Hepatocyte (in vitro differentiated cells): Measurements from ENCODE around the gene DAGLB. TPM values are rescaled to one million over a fixed set of nuclear protein-coding genes. Genes with fewer than 3 reads are reported as not detected.

ENCODE experiments used
- DNase-seq: peaks from one replicate; pipeline ENCODE4 v3.0.0-alpha.2; 2016; ENCODE audit warnings: low spot score
- H2AFZ ChIP-seq: fragments of 200-600 bp; sonication (generic); 2 replicates; pipeline ENCODE4 v1.6.0; 2016; ENCODE audit warnings: antibody characterized with exemption, mild to moderate bottlenecking
- H3K27ac ChIP-seq: fragments of 200-600 bp; sonication (generic); 2 replicates; pipeline ENCODE4 v1.5.1; 2016; ENCODE audit warnings: mild to moderate bottlenecking
- H3K27me3 ChIP-seq: fragments of 200-600 bp; sonication (generic); 2 replicates; pipeline ENCODE4 v1.6.1; 2016
- H3K36me3 ChIP-seq: fragments of 200-600 bp; sonication (generic); replicated peaks from 2 replicates; pipeline ENCODE4 v1.5.1; 2016; ENCODE audit warnings: low read depth; ENCODE audit not compliant: insufficient read depth
- H3K4me1 ChIP-seq: fragments of 200-600 bp; sonication (generic); 2 replicates; pipeline ENCODE4 v1.5.1; 2016; ENCODE audit warnings: mild to moderate bottlenecking, moderate library complexity; ENCODE audit not compliant: insufficient read depth
- H3K4me2 ChIP-seq: fragments of 200-600 bp; sonication (generic); 2 replicates; pipeline ENCODE4 v1.6.0; 2016
- H3K4me3 ChIP-seq: fragments of 200-600 bp; sonication (generic); 2 replicates; pipeline ENCODE4 v1.5.1; 2016; ENCODE audit warnings: mild to moderate bottlenecking
- H3K79me2 ChIP-seq: fragments of 200-600 bp; sonication (generic); 2 replicates; pipeline ENCODE4 v1.6.0; 2017; ENCODE audit warnings: mild to moderate bottlenecking
- H3K9me2 ChIP-seq: fragments of 200-600 bp; sonication (generic); replicated peaks from 2 replicates; pipeline ENCODE4 v1.6.0; 2017; ENCODE audit warnings: mild to moderate bottlenecking; ENCODE audit not compliant: insufficient read depth
- H3K9me3 ChIP-seq: fragments of 200-600 bp; sonication (generic); 2 replicates; pipeline ENCODE4 v1.5.1; 2016; ENCODE audit warnings: low read depth, mild to moderate bottlenecking
- H4K20me1 ChIP-seq: fragments of 200-600 bp; sonication (generic); 2 replicates; pipeline ENCODE4 v1.6.0; 2016; ENCODE audit warnings: mild to moderate bottlenecking; ENCODE audit not compliant: insufficient read depth, poor library complexity, severe bottlenecking
- CTCF ChIP-seq: fragments of 200-600 bp; sonication (generic); IDR thresholded peaks from 2 replicates; pipeline ENCODE4 v1.5.1; 2016; ENCODE audit warnings: antibody characterized with exemption, mild to moderate bottlenecking; ENCODE audit not compliant: poor library complexity
- EZH2 ChIP-seq: fragments of 200-600 bp; sonication (generic); IDR thresholded peaks from 2 replicates; pipeline ENCODE4 v1.6.1; 2016; ENCODE audit warnings: antibody characterized with exemption, mild to moderate bottlenecking, borderline replicate concordance
- EZH2phosphoT487 ChIP-seq: fragments of 200-600 bp; sonication (generic); IDR thresholded peaks from one replicate; pipeline ENCODE4 v1.6.1; 2018; ENCODE audit warnings: antibody characterized with exemption, mild to moderate bottlenecking, low read depth, moderate library complexity; ENCODE audit not compliant: unreplicated experiment, severe bottlenecking
- WGBS: methylation state at CpG from one replicate; pipeline ENCODE4 v1.1.6; 2016; ENCODE audit warnings: low lambda C conversion rate; ENCODE audit errors: missing lambda C conversion rate; 5-methylcytosine and 5-hydroxymethylcytosine counted together
- polyA plus RNA-seq: library from polyadenylated mRNA; unstranded; fragments of >200 nt; fragmentation: Nextera tagmentation; extraction: Ambion mirVana; gene quantifications from 2 replicates; pipeline ENCODE4 v1.2.1, GENCODE V29; 2016
- total RNA-seq: library from RNA; depleted of rRNA; stranded (reverse); fragments of >200 nt; gene quantifications from 2 replicates; pipeline ENCODE4 v1.2.3, GENCODE V29; 2014

DAGLB gene
- total and polyA plus RNA-seq, 2 experiments from 2014 or later = 17.5 to 22.2 TPM

- Histone ChIP-seq H3K4me3 (no peak overlapping the region), H3K4me2 (no peak overlapping the region), H3K36me3 (no peaks in the 10 kb centered on the region), H3K9me3 (no peaks in the 10 kb centered on the region), H3K79me2 (no peaks in the 10 kb centered on the region), H3K27ac (no peak overlapping the region), H3K9me2 (no peaks in the 10 kb centered on the region), H3K4me1 (no peaks in the 10 kb centered on the region), H3K27me3 (no peaks in the 10 kb centered on the region), H4K20me1 (no peaks in the 10 kb centered on the region), H2AFZ (no peak overlapping the region)
- TF ChIP-seq CTCF = no peak
- no peak for TF ChIP-seq EZH2phosphoT487
- no peak for TF ChIP-seq EZH2
- DNase-seq = no peak
- WGBS = 81% methylated on average over 5 of the region's 5 CpGs
Observed at GRCh38 chr7:6365451-6365850, 82.3 kb downstream of the DAGLB start.

GRCh38 chr7:6360841-6361240 lies 86.9 kb downstream of the DAGLB start:
- Histone ChIP-seq H2AFZ (no peak overlapping the region), H3K9me2 (no peaks in the 10 kb centered on the region), H3K36me3 (no peaks in the 10 kb centered on the region), H3K27me3 (no peaks in the 10 kb centered on the region), H3K79me2 (no peaks in the 10 kb centered on the region), H3K4me3 (no peak overlapping the region), H3K4me1 (no peaks in the 10 kb centered on the region), H3K9me3 (no peaks in the 10 kb centered on the region), H4K20me1 (no peaks in the 10 kb centered on the region), H3K4me2 (no peak overlapping the region), H3K27ac (no peak overlapping the region)
- 86% methylated on average over 5 of the region's 5 CpGs for WGBS
- DNase-seq = no peak
- TF ChIP-seq CTCF (no peak), EZH2phosphoT487 (no peak), EZH2 (no peak)

GRCh38 chr7:6359734-6360133 lies 88.0 kb downstream of the DAGLB start:
- no peak for DNase-seq
- Histone ChIP-seq H3K36me3 (no peaks in the 10 kb centered on the region), H3K4me2 (no peak overlapping the region), H3K9me3 (no peaks in the 10 kb centered on the region), H3K4me1 (no peaks in the 10 kb centered on the region), H3K4me3 (no peak overlapping the region), H3K79me2 (no peaks in the 10 kb centered on the region), H3K27ac (no peak overlapping the region), H3K9me2 (no peaks in the 10 kb centered on the region), H3K27me3 (no peaks in the 10 kb centered on the region), H2AFZ (no peak overlapping the region), H4K20me1 (no peaks in the 10 kb centered on the region)
- TF ChIP-seq CTCF = no peak
- TF ChIP-seq EZH2phosphoT487 = no peak
- TF ChIP-seq EZH2 = no peak
- 97% methylated on average over 2 of the region's 2 CpGs for WGBS

Other genes starting within 250 kb of the DAGLB start
- gene CYTH3, start 175.3 kb downstream of the DAGLB start, total RNA-seq = 15.7 and 20.8 TPM in 2 replicates
- 11.9 and 13.2 TPM in 2 replicates for gene CYTH3, start 175.3 kb downstream of the DAGLB start, polyA plus RNA-seq
- gene FAM220A, start 99.0 kb downstream of the DAGLB start, total RNA-seq = 19.9 and 20.6 TPM in 2 replicates
- gene FAM220A, start 99.0 kb downstream of the DAGLB start, polyA plus RNA-seq = 4.5 and 5.8 TPM in 2 replicates
- gene RAC1, start 73.4 kb downstream of the DAGLB start, total RNA-seq = 74.7 and 105 TPM in 2 replicates
- gene RAC1, start 73.4 kb downstream of the DAGLB start, polyA plus RNA-seq = 429 and 452 TPM in 2 replicates
- 327 and 351 TPM in 2 replicates for gene KDELR2, start 36.2 kb upstream of the DAGLB start, total RNA-seq
- 525 and 530 TPM in 2 replicates for gene KDELR2, start 36.2 kb upstream of the DAGLB start, polyA plus RNA-seq
- gene GRID2IP, start 103.5 kb upstream of the DAGLB start, total RNA-seq = 0.44 and 0.73 TPM in 2 replicates
- 0.25 TPM in 1 of 2 replicates, not detected in the other for gene GRID2IP, start 103.5 kb upstream of the DAGLB start, polyA plus RNA-seq
- gene ZDHHC4, start 129.5 kb upstream of the DAGLB start, total RNA-seq = 60.4 and 76.4 TPM in 2 replicates
- 97.3 and 109 TPM in 2 replicates for gene ZDHHC4, start 129.5 kb upstream of the DAGLB start, polyA plus RNA-seq
- 21.4 and 23.1 TPM in 2 replicates for gene INTS15, start 142.1 kb upstream of the DAGLB start, total RNA-seq
- gene INTS15, start 142.1 kb upstream of the DAGLB start, polyA plus RNA-seq = 25.9 and 26.1 TPM in 2 replicates
- gene ZNF853, start 167.7 kb upstream of the DAGLB start, total RNA-seq = 8.0 and 9.0 TPM in 2 replicates
- 6.6 and 9.8 TPM in 2 replicates for gene ZNF853, start 167.7 kb upstream of the DAGLB start, polyA plus RNA-seq
- 13.3 and 16.9 TPM in 2 replicates for gene ZNF316, start 189.4 kb upstream of the DAGLB start, total RNA-seq
- gene ZNF316, start 189.4 kb upstream of the DAGLB start, polyA plus RNA-seq = 26.7 and 31.8 TPM in 2 replicates